DMS153 treated with DMSO at 0.1 percent for 48 hours (cell line): ENCODE data around the gene PDE10A.
A peak's percentile ranks its signal among the peaks of the same experiment; 100 is the strongest.

Experiments used
- DNase-seq: peaks from one replicate; lab custom pipeline; 2025; ENCODE audit not compliant: unreplicated experiment; lab: John Stamatoyannopoulos, UW

PDE10A gene

DNA sequence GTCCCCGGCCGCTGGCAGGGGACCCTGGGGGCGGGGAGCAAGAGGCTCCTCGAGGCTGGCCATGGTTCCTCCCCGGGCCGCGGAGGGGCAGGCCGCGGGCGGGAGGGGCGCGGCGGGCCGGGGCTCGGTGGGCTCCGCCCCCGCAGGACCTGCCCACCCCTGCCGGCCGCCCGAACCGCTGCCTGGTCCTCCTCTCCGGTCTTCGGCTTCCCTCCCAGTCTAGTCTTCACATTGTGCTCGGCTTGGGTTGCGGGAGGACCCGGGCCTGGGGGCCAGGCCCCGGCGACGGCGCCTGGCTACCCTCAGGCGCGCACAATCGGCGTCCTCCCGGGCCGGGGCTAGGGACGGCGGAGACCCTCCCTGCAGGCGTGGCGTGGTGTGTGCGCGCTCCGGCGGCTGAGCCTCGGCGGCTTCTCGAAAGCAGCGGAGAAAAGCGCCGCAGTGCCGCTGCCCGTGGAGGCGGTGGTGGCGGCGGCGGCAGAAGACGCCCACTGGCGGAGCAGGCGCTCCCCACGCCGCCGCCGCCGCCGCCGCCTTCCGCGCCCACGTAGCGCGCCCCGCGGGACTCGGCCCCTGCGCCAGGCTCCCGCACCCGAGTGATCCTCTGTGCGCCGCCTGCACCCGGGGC is at the start of gene PDE10A:
PDE10A (minus strand) TSS at position 493 of the 628 bp plus-strand sequence; CDS start at position 63, 430 bp downstream.
- no peak for DNase-seq

DNA sequence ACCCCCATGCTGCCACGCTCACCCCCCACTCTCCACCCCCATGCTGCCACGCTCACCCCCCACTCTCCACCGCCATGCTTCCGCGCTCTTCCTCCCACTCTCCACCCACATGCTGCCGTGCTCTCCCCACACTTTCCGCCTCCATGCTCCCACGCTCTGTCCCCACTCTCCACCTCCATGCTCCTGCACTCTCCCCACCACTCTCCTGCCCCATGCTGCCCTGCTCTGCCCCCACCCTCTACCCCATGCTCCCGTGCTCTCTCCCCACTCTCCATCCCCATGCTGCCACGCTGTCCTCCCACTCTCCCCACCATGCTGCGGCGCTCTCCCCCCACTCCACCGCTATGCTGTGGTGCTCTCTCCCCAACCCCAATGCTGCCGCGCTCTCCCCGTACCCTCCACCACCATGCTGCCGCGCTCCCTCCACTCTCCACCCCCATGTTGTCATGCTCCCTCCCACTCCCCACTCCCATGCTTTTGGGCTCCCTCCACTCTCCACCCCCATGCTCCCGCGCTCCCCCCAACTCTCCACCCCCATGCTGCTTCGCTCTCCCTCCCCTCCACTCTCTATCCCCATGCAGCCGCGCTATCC is 46.0 kb upstream of the PDE10A start:
- DNase-seq: no peak

DNA sequence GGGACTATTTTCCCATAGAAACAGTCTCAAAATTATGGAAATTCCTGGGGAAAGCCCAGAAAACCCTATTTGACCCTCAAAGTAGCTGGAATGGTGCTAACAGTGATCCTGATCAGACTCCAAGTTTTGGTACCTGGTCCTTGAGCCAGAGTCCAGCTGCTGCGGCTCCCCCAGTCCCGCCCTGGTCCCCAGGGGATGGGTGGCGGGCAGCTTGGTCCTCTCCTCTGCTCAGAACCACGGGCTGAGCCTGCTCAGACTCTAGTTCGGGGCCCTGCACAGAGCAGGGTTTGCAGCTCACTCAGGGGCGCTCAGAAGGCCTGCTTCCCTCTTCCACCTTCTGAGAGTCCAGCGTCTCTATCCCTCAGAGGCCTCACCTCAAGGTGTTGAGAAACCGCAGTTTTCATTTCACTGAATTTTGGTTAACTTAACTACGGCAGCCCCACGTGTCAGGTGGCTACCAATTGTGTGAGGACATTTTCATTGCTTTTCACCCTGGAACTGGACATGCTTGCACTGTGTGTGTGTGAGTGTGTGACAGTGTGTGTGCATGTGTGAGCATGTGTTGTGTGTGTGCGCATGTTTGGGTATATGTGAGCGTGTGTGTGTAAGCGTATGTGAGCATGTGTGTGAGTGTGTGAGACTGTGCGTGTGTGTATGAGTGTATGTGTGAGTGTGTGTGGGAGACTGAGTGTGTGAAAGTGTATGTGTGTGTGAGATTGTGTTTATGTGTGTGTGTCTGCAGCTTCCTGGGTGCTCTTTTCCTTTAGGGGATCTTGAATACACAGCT is 44.2 kb upstream of the PDE10A start:
- DNase-seq: no peak

DNA sequence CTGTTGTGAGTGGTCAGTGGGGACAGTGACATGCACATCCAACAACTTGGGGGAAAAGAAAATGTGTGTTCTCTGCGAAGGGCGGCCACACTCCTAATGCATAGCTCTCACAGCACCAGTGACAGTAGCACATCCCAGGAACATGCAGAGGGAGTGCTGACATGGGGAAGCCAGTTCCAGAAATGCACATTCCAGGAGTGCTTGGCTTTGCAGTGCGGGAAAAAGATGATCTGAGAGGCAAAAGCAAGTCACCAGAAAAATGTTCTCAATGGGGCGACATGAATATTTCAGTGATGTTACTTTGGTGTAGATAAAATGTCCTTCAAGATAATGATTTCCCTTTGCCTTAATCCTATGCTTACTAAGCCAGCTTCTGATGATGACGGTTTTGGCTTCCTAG is 42.9 kb upstream of the PDE10A start:
- DNase-seq: no peak

- DNase-seq: no peak
Measured at GRCh38 chr6:165704045-165704748, 41.2 kb upstream of the PDE10A start.

GRCh38 chr6:165702669-165703068 is 39.6 kb upstream of the PDE10A start:
- DNase-seq: no peak

DNA sequence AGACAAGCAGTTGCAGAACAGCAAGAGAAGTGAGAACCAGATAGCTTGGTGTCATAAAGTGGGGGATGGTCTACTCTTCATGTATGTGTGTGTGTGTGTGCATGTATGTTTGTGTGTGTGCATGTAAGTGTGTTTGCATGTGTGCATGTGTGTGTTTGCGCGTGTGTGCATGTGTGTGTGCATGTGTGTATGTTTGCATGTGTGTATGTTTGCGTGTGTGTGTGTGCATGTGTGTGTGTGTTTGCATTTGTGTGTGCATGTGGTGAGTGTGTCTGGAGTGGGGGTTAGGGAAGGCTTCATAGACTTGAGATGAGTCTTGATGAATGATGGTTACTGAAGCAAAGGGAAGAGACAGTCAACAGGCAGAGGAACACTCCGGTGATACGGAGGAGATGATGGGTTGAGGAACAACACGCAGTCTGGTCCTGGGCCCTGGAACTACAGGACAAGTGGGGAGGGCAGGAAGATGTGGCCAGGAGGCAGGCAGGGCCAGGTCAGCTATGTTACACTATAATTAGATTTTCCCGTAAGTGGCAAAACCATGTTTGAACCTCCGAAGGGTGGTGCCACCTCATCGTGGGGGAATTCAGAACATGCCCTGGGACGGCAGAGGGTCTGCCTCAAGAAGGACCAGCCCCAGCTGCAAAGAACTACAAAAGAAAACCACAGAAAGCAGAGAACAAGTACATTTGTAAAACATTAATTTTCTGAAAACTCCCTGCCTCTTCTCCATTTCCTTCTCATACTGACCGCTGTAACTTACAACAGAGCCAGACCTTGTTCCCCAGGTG is 38.7 kb upstream of the PDE10A start:
- no peak for DNase-seq

GRCh38 chr6:165701005-165701404 is 38.0 kb upstream of the PDE10A start:
- DNase-seq: no peak

GRCh38 chr6:165698868-165699267 is 35.8 kb upstream of the PDE10A start:
- DNase-seq: no peak

- no peak for DNase-seq
Measured at GRCh38 chr6:165697171-165697570, 34.1 kb upstream of the PDE10A start.

DNA sequence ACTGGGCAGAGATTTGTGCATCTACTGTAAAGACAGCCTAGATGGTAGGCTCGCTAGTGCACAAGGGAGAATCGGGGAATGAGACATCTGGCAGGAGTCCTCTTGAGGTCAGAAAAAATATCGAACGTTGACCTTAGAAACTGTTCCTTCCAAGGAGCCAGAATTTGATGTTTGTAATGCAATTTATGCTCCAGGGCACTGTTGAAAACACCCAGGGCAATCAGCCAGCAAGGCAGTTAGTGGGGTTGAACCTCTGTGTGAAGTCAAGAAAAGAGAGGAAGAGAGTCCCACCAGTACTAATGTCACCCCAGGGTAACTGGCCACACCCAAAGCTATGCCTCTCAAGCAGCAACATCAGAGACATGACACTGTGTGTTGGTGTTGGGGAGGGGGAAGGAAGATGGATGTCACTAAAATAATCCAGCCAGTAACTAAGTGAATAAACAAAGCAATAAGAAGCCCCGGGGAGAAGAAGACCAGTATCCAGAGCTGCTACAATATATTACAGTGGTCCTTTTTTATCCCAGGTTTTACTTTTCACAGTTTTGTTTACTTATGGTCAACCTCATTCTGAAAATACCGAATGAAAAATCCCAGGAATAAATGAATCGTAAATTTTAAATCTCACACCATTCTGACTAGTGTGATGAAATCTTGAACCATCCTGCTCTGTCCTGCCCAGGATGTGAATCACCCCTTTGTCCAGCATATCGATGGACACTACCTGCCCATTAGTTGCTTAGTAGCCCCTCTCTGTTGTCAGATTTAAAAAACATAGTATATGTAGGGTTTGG is 32.9 kb upstream of the PDE10A start:
- no peak for DNase-seq

DNA sequence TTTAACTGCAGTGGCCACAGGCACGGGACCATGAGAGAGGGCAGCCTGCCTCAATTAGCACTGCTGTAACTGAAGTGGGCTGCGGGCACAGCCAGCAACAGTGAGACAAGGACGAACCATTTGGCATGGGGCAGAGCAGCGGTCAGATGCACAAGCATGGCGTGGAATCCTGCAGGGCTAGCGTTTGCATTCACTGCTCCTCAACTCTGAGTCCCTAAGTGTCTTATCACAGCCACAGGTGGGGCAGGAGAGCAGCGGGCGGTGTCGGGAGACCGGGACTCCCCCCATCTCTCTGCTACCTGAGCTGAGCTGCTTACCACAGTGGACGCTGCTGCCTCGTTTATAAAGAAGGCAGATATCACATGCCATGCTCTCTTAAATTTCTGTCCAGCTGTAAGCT is 31.3 kb upstream of the PDE10A start:
- DNase-seq: no peak

DNA sequence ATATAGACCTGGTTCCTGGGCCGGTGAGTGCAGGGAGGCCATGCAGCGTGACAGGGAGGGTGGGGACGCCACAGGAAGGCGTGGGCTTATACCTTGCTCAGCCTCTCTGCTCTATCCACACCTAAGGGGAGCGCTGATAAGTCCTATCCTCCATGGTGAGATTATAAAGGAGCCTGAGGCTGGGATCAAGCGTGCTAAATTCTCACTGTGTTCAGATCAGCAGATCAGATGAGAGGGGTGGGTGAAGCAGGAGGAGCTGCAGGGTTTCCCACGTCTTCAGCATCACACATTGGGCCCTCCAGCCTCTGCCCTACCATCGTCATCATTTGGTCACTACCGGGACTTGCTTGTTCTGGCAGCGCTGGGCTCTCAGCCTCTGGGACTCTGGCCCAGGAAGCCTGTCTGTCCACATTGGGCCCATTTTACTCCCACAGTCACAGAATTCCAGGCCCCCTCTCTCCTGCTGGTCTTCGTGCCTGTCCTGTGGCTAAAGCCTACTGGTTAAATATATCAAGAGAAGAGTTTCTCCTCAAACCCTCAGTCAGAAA is 29.1 kb upstream of the PDE10A start:
- no peak for DNase-seq

DNA sequence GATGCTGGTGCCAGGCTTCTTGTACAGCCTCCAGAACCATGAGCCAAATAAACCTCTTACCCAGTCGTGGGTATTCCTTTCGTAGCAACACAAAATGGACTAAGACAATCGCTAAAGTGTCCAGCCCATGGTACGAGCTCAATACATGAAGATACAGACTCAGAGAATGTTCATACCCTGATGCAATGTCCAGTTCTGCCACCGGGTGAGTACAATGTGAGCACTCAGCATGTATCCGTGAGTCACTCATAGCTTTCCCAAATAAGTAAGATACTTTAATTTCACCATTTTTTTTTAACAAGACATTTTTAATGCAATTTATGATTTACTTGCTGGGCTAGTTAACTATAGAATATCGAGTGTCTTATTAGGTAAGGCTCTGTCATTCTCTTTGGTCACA is 26.7 kb upstream of the PDE10A start:
- no peak for DNase-seq

DNA sequence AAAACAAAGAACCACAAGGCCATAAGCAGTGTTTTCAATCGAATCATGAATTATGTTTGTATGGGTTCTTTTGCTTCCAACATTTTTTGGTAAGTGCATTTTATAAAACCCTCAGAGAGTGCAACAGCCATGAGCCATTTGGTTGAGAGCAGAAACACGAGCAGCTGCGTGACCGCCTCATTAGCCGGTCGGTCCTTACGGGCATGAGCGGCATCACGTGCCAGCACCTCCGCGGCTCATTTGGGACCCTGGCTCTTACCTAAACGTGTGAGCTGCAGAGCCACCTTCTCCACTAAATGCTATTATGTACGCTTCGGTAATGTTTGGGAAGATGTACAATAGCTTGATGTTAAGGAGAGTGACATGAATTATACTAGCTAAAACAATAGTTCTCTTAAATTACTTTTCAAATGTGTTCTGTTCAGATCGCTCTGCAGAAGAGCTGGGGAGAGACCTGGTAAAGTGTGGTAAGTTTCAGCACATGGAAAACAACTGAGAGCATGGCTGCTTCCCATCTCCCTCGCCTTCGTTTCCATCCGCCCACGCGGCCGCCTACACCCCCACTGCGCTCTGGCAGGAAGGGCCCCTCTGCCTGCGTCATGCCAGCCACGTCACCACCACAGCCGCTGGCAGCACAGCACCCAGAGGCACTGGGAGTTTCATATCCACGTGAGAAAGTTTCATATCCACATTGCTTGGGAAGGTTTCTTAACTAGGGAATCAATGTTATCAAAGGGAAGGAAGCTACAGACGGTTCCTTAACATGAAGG is 23.7 kb upstream of the PDE10A start:
- DNase-seq: no peak

GRCh38 chr6:165685302-165685701 is 22.3 kb upstream of the PDE10A start:
- DNase-seq: no peak

DNA sequence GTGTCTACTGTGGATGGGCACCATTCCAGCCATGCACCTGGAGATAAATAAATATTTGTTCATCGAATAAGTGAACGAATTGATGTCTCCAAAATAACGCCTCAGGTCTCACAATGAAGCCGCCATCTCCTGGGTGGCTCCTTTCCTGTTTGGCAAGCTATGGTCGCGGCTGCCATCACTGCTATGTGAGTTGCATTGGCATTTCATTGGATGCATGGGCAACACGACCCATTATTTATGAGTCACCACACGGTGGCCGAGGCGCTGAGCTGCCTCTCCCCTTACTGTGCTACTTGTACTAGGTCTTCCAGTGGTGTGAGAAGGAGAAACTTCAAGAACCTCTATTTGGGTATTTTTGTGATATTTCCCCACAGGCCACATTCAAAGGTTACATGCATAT is 21.3 kb upstream of the PDE10A start:
- DNase-seq: peak; percentile 84

- no peak for DNase-seq
Measured at GRCh38 chr6:165680975-165681374, 17.9 kb upstream of the PDE10A start.

GRCh38 chr6:165679326-165679725 is 16.3 kb upstream of the PDE10A start:
- DNase-seq: no peak
